K562 (cell line): ENCODE measurements around the gene HNRNPF. TPM values are rescaled to one million over a fixed set of nuclear protein-coding genes. Genes with fewer than 3 reads are reported as not detected.

Source experiments
- ATAC-seq: fragments of 200-7000 bp; cut with Tn5 transposase; 3 replicates; pipeline ENCODE4 v1.9.1; 2020; ENCODE audit warnings: moderate library complexity
- BruUV-seq: library from RNA; stranded (reverse); fragments of 400-500 nt; replicated peaks from 2 replicates; lab custom pipeline; 2021; lab: Mats Ljungman, UMichigan
- CTCF ChIA-PET: fragments of 300-600 bp; formaldehyde crosslinking; extraction: SDS; loops from one replicate; lab custom pipeline; 2021; ENCODE audit warnings: low intra/inter-chr PET ratio; lab: Yijun Ruan, JAX
- POLR2A ChIA-PET: fragments of 300-600, 350-650 bp; sonication (Branson Sonifier 250); formaldehyde crosslinking; extraction: SDS; loops from one replicate; lab custom pipeline; 2021; ENCODE audit warnings: antibody characterized with exemption, inconsistent platforms; lab: Yijun Ruan, JAX
- DNase-seq, 4 experiments: peaks; one replicate each; pipeline versions ENCODE4 v3.0.0 to v3.0.0-alpha.2; 2011 to 2018; ENCODE audit warnings: low spot score in 3 of 4, mixed read lengths in 3 of 4; ENCODE audit errors: extremely low read depth in 1 of 4
- FAIRE-seq: peaks from 2 replicates; lab custom pipeline; 2011; peaks lifted over from hg19 to GRCh38; lab: Jason Lieb, UNC
- H2AFZ ChIP-seq: 2 replicates; pipeline ENCODE4 v1.6.0; 2011; ENCODE audit warnings: low read depth, low read length, control low read depth, inconsistent platforms
- H3K27ac ChIP-seq: fragments of 200-600 bp; 3 replicates; pipeline ENCODE4 v1.8.0; 2011; ENCODE audit warnings: low read depth, mild to moderate bottlenecking, control low read depth, inconsistent platforms, low read length, moderate library complexity, mixed read lengths; ENCODE audit errors: extremely low read depth
- H3K27me3 ChIP-seq, 2 experiments: fragments of 300-600 bp in 1 of 2; 2 replicates in 1 of 2; 3 replicates in 1 of 2; pipeline versions ENCODE4 v1.6.0 to v1.8.0; 2011; ENCODE audit warnings: inconsistent platforms in 2 of 2, low read length in 2 of 2, mild to moderate bottlenecking in 1 of 2, mixed read lengths in 1 of 2, moderate library complexity in 1 of 2; ENCODE audit not compliant: control insufficient read depth in 2 of 2, insufficient read depth in 2 of 2
- H3K36me3 ChIP-seq: fragments of 300-600 bp; 3 replicates; pipeline ENCODE4 v1.8.0; 2011; ENCODE audit warnings: mild to moderate bottlenecking, low read length, inconsistent platforms; ENCODE audit not compliant: control insufficient read depth, insufficient read depth
- H3K4me1 ChIP-seq, 2 experiments: fragments of 200-600 bp in 1 of 2; replicated peaks in 1 of 2; 2 replicates in 1 of 2; 3 replicates in 1 of 2; pipeline versions ENCODE4 v1.5.1 to v1.8.0; 2011; ENCODE audit warnings: inconsistent platforms in 2 of 2, low read length in 2 of 2, mild to moderate bottlenecking in 1 of 2, mixed read lengths in 1 of 2, moderate library complexity in 1 of 2; ENCODE audit not compliant: control insufficient read depth in 2 of 2, insufficient read depth in 2 of 2
- H3K4me2 ChIP-seq: 2 replicates; pipeline ENCODE4 v1.6.1; 2011; ENCODE audit warnings: low read length, control low read depth, inconsistent platforms, mixed read lengths; ENCODE audit not compliant: insufficient read depth
- H3K4me3 ChIP-seq: fragments of 200-600 bp; sonication (generic), shearing (Covaris generic); 2 replicates; pipeline ENCODE4 v1.5.1; 2016; ENCODE audit warnings: control low read depth, inconsistent platforms
- H3K79me2 ChIP-seq: fragments of 200-600 bp; 3 replicates; pipeline ENCODE4 v1.8.0; 2011; ENCODE audit warnings: low read length, inconsistent platforms; ENCODE audit not compliant: control insufficient read depth, insufficient read depth
- H3K9ac ChIP-seq, 2 experiments: 2 replicates each; pipeline versions ENCODE4 v1.6.0 to v1.6.1; 2011; ENCODE audit warnings: low read depth in 2 of 2, low read length in 2 of 2, control low read depth in 1 of 2, inconsistent platforms in 1 of 2, mild to moderate bottlenecking in 1 of 2, mixed read lengths in 1 of 2; ENCODE audit not compliant: insufficient read depth in 1 of 2
- H3K9me1 ChIP-seq: one replicate; pipeline ENCODE4 v1.6.0; 2011; ENCODE audit warnings: inconsistent platforms, mild to moderate bottlenecking, low read length, moderate library complexity; ENCODE audit not compliant: control insufficient read depth, insufficient read depth
- H3K9me3 ChIP-seq: replicated peaks from 2 replicates; pipeline ENCODE4 v1.5.1; 2011; ENCODE audit warnings: low read depth, low read length, inconsistent platforms; ENCODE audit not compliant: control insufficient read depth, insufficient read depth
- H4K20me1 ChIP-seq: replicated peaks from 2 replicates; pipeline ENCODE4 v1.6.1; 2011; ENCODE audit warnings: low read length, inconsistent platforms, mixed read lengths; ENCODE audit not compliant: control insufficient read depth, insufficient read depth
- ATF7 ChIP-seq: fragments of 450-650 bp; IDR thresholded peaks from 2 replicates; pipeline ENCODE4 v1.7.1; 2014; ENCODE audit warnings: mild to moderate bottlenecking, moderate library complexity
- BDP1 ChIP-seq: IDR thresholded peaks from 3 replicates; pipeline ENCODE4 v1.6.1; 2011; ENCODE audit not compliant: insufficient read length, insufficient read depth
- CTBP1 ChIP-seq: fragments of 450-650 bp; IDR thresholded peaks from 2 replicates; pipeline ENCODE4 v1.6.1; 2016; ENCODE audit warnings: borderline replicate concordance
- DMBX1 ChIP-seq: fragments of 250-450 bp; sonication (Bioruptor Pico); IDR thresholded peaks from 2 replicates; pipeline ENCODE4 v1.8.0; 2022; ENCODE audit warnings: inconsistent platforms, mild to moderate bottlenecking, moderate library complexity, borderline replicate concordance
- DPF2 ChIP-seq: fragments of 450-650 bp; IDR thresholded peaks from 2 replicates; pipeline ENCODE4 v1.6.1; 2016
- EGR1 ChIP-seq: fragments of 450-650 bp; conservative IDR thresholded peaks from 2 replicates; pipeline ENCODE4 v1.6.1; 2017; ENCODE audit warnings: mild to moderate bottlenecking
- JUND ChIP-seq, 2 experiments: IDR thresholded peaks; 2 replicates in 1 of 2; 3 replicates in 1 of 2; pipeline ENCODE4 v1.6.1; 2011; ENCODE audit warnings: borderline replicate concordance in 2 of 2, low read depth in 2 of 2, low read length in 2 of 2, improper control_type of control experiment in 1 of 2, missing biosample characterization in 1 of 2, missing genetic modification characterization in 1 of 2, missing genetic modification reagents in 1 of 2
- NR2C1 ChIP-seq, 2 experiments: fragments of 450-650 bp; IDR thresholded peaks; 2 replicates each; pipeline ENCODE4 v1.6.1; 2017; ENCODE audit warnings: mild to moderate bottlenecking in 2 of 2, antibody characterized with exemption in 1 of 2, inconsistent platforms in 1 of 2, missing compliant biosample characterization in 1 of 2, missing genetic modification characterization in 1 of 2
- PBX2 ChIP-seq, 2 experiments: IDR thresholded peaks in 1 of 2; conservative IDR thresholded peaks in 1 of 2; 2 replicates each; pipeline ENCODE4 v1.6.1; 2016; ENCODE audit warnings: low read depth in 2 of 2, mild to moderate bottlenecking in 1 of 2, missing compliant biosample characterization in 1 of 2, missing genetic modification characterization in 1 of 2, moderate library complexity in 1 of 2
- PHTF2 ChIP-seq: fragments of 250-450 bp; sonication (Bioruptor Pico); IDR thresholded peaks from 2 replicates; pipeline ENCODE4 v1.5.0; 2021; ENCODE audit warnings: mild to moderate bottlenecking
- RCOR1 ChIP-seq, 2 experiments: IDR thresholded peaks; 2 replicates each; pipeline ENCODE4 v1.6.1; 2012; ENCODE audit warnings: low read depth in 2 of 2, low read length in 2 of 2, borderline replicate concordance in 1 of 2, improper control_type of control experiment in 1 of 2
- SMAD1 ChIP-seq: fragments of 150-350 bp; IDR thresholded peaks from 2 replicates; pipeline ENCODE4 v1.6.1; 2014; ENCODE audit warnings: low read length, low read depth; ENCODE audit not compliant: partially characterized antibody
- SMAD2 ChIP-seq: fragments of 150-350 bp; IDR thresholded peaks from 2 replicates; pipeline ENCODE4 v1.6.1; 2014; ENCODE audit warnings: low read depth, mild to moderate bottlenecking, low read length
- SMARCA4 ChIP-seq: fragments of 450-650 bp; IDR thresholded peaks from 2 replicates; pipeline ENCODE4 v1.6.1; 2016
- SRSF1 ChIP-seq: fragments of 200-400 bp; formaldehyde crosslinking; IDR thresholded peaks from 2 replicates; pipeline ENCODE4 v1.6.1; 2017; ENCODE audit warnings: mild to moderate bottlenecking, low read depth, low read length, moderate library complexity
- ZNF717 ChIP-seq: fragments of 250-450 bp; sonication (Bioruptor Pico); IDR thresholded peaks from 2 replicates; pipeline ENCODE4 v1.5.0; 2021
- WGBS: fragments of 100-300 bp; shearing (Covaris generic); methylation state at CpG from one replicate; pipeline ENCODE4 v1.1.6; 2016; ENCODE audit warnings: low coverage, mixed read lengths; ENCODE audit not compliant: insufficient coverage; ENCODE audit errors: missing lambda C conversion rate; 5-methylcytosine and 5-hydroxymethylcytosine counted together
- in situ Hi-C: fragments of 300-500 bp; cut with MboI; formaldehyde crosslinking; loops from 4 replicates; pipeline ENCODE4 v1.15.0; 2018; ENCODE audit warnings: inconsistent platforms, mixed read lengths
- intact Hi-C: fragments of 100-400 bp; cut with micrococcal nuclease; formaldehyde crosslinking; loops from 2 replicates; pipeline ENCODE4 v1.14.2; 2022
- polyA plus RNA-seq, 8 experiments: library from polyadenylated mRNA; depleted of rRNA in 4 of 8; stranded (reverse) in 5 of 8; unstranded in 3 of 8; fragments of >200 nt; fragmentation: Nextera tagmentation in 2 of 8; fragmentation: Illumina TruSeq in 1 of 8; extraction: Ambion mirVana in 2 of 8; extraction: Trizol in 1 of 8; gene quantifications; 2 replicates each; pipeline versions ENCODE4 v1.2.1 to v1.2.3, GENCODE V29; 2011 to 2014; ENCODE audit warnings: inconsistent platforms in 1 of 8, missing spikeins in 1 of 8
- total RNA-seq, 7 experiments: library from RNA; depleted of rRNA in 6 of 7; stranded (reverse); fragments of >200 nt in 6 of 7; fragmentation: Illumina TruSeq in 2 of 7; extraction: Trizol in 2 of 7; gene quantifications; 2 replicates each; pipeline versions ENCODE4 v1.2.1 to v1.2.3, GENCODE V29; 2011 to 2021; ENCODE audit warnings: low replicate concordance in 1 of 7
- TF ChIP-seq, protein P1 (sequence below): fragments of 450-650 bp; IDR thresholded peaks from 2 replicates; pipeline ENCODE4 v1.6.1; 2016; ENCODE audit warnings: borderline replicate concordance
- TF ChIP-seq, protein P2 (sequence below): fragments of 450-650 bp; IDR thresholded peaks from 2 replicates; pipeline ENCODE4 v1.6.1; 2016

The HNRNPF gene
- total and polyA plus RNA-seq, 9 of the 15 experiments (the other 6 are each of a cell fraction or from before 2014, with no cell fraction given): 192 to 489 (median 416) TPM

- Histone ChIP-seq H3K9me1 (no peaks in the 10 kb centered on the region), H3K4me2 (no peak overlapping the region), H3K9ac (no peak overlapping the region), H4K20me1 (no peaks in the 10 kb centered on the region), H2AFZ (no peak overlapping the region), H3K4me3 (no peak overlapping the region), H3K79me2 (no peaks in the 10 kb centered on the region), H3K9me3 (no peaks in the 10 kb centered on the region), H3K36me3 (no peaks in the 10 kb centered on the region), H3K27me3 (peaks cover 13% of the 10 kb centered on the region in 2 experiments; a peak in 4 of 5 replicates), H3K27ac (no peak overlapping the region), H3K4me1 (peaks cover 10 to 28% of the 10 kb centered on the region in 2 experiments)
- ATAC-seq (peak; percentile 67), FAIRE-seq (no peak), DNase-seq (peak in 3 of 4 experiments; percentile 43 to 52 (median 46))
- no TSS peak for BruUV-seq
- intact Hi-C loops: no loop called here
- WGBS: 0% methylated on average over 2 of the region's 2 CpGs
- in situ Hi-C loops: no loop called here
- POLR2A ChIA-PET: interaction anchor here (0.6 to 1.1 kb wide), 6 partner anchors 13 to 761 kb away, joined by 3 to 4 read pairs (median 4); no protein-coding TSS in a partner anchor
- CTCF ChIA-PET: no interaction called here
- peak; percentile 55; the same call in 1 of the 2 replicates for TF ChIP-seq ATF7
- TF ChIP-seq DPF2: peak; percentile 61
- no peak for TF ChIP-seq PHTF2
- TF ChIP-seq, protein P1, sequence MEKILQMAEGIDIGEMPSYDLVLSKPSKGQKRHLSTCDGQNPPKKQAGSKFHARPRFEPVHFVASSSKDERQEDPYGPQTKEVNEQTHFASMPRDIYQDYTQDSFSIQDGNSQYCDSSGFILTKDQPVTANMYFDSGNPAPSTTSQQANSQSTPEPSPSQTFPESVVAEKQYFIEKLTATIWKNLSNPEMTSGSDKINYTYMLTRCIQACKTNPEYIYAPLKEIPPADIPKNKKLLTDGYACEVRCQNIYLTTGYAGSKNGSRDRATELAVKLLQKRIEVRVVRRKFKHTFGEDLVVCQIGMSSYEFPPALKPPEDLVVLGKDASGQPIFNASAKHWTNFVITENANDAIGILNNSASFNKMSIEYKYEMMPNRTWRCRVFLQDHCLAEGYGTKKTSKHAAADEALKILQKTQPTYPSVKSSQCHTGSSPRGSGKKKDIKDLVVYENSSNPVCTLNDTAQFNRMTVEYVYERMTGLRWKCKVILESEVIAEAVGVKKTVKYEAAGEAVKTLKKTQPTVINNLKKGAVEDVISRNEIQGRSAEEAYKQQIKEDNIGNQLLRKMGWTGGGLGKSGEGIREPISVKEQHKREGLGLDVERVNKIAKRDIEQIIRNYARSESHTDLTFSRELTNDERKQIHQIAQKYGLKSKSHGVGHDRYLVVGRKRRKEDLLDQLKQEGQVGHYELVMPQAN: no peak
- TF ChIP-seq SMARCA4: peak; percentile 70; the same call in 1 of the 2 replicates
- TF ChIP-seq RCOR1 (IDR thresholded peaks at IDR 0.05; ENCODE audit: borderline replicate concordance in 1 of 2, low read depth in 2 of 2, low read length in 2 of 2): peak in 1 of 2 experiments; percentile 89; a peak in 2 of 4 replicates
- TF ChIP-seq EGR1: peak; percentile 71
- no peak for TF ChIP-seq ZNF717 (CRISPR knock-in tag)
- TF ChIP-seq SMAD2: no peak
- peak; percentile 59; the same call in 1 of the 2 replicates for TF ChIP-seq JUND (IDR thresholded peaks at IDR 0.05; ENCODE audit: borderline replicate concordance, low read depth, low read length)
- peak; percentile 59; the same call in 1 of the 3 replicates for TF ChIP-seq JUND (tag; IDR thresholded peaks at IDR 0.05; ENCODE audit: borderline replicate concordance, low read depth, low read length)
- TF ChIP-seq CTBP1: 0 out of 2 replicates have a peak, but pooled peaks have one; percentile 41
- peak; percentile 60 for TF ChIP-seq PBX2 (CRISPR knock-in tag; IDR thresholded peaks at IDR 0.05; ENCODE audit: low read depth)
- peak; percentile 88 for TF ChIP-seq PBX2 (tag; conservative IDR thresholded peaks at IDR 0.05; ENCODE audit: low read depth)
- TF ChIP-seq SRSF1: no peak
- TF ChIP-seq DMBX1 (CRISPR knock-in tag): no peak
- TF ChIP-seq, protein P2, sequence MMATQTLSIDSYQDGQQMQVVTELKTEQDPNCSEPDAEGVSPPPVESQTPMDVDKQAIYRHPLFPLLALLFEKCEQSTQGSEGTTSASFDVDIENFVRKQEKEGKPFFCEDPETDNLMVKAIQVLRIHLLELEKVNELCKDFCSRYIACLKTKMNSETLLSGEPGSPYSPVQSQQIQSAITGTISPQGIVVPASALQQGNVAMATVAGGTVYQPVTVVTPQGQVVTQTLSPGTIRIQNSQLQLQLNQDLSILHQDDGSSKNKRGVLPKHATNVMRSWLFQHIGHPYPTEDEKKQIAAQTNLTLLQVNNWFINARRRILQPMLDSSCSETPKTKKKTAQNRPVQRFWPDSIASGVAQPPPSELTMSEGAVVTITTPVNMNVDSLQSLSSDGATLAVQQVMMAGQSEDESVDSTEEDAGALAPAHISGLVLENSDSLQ: peak; percentile 95
- TF ChIP-seq BDP1: no peak
- TF ChIP-seq SMAD1: no peak
- TF ChIP-seq NR2C1 (IDR thresholded peaks at IDR 0.05): no peak
- TF ChIP-seq NR2C1 (tag; IDR thresholded peaks at IDR 0.05): no peak
Observed at GRCh38 chr10:43354330-43354635, 54.7 kb downstream of the HNRNPF start.
